HG03521 (cell line): ENCODE results near the gene RAMP3.
"Not testable (repeated sequence)": the region's sequence is repeated elsewhere in the genome, so short reads cannot be mapped to it uniquely, and the experiment has no call there.

Experiments used
- ATAC-seq: cut with Tn5 transposase; IDR thresholded peaks from one replicate; pipeline ENCODE4 v1.9.1; 2021; ENCODE audit warnings: mild to moderate bottlenecking, moderate library complexity; ENCODE audit not compliant: unreplicated experiment

The RAMP3 gene, protein sequence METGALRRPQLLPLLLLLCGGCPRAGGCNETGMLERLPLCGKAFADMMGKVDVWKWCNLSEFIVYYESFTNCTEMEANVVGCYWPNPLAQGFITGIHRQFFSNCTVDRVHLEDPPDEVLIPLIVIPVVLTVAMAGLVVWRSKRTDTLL

DNA sequence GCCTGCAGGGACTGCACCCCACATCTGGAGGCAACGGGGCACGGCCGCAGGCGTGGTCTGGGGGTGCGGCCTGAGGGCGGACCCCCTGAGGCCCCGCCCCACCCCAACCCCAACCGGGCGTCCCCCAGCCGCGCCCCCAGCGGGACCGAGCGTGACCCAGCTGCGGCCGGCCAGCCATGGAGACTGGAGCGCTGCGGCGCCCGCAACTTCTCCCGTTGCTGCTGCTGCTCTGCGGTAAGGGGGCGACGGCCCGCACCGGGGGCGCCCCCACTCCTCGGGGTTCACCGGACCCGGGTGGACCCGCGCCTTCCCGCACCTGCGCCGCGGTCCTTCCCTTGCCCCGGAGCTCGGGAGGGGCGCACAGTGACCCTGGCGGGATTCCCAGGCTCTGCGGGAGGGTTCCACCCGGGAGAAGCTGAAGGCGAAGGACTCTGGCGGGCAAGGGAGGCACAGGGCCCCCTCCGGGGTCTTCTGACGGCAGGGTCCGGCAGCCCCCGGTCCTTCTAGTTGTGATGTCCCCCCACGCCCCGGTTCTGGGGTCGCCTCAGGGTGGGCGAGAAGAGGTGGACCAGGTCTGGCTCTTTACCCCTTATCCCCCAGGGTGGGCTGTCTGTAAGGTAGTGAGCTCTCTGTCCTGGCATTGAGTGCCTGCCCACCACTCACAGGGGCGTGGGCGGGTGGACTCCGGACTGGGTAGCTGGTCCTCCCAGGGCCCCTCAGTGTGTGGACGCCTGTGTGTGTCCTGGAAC is at the start of gene RAMP3:
TSS of gene RAMP3 (plus strand) at position 139 of the 749 bp plus-strand sequence. CDS start at position 177, 38 bp downstream.
- no peak for ATAC-seq

DNA sequence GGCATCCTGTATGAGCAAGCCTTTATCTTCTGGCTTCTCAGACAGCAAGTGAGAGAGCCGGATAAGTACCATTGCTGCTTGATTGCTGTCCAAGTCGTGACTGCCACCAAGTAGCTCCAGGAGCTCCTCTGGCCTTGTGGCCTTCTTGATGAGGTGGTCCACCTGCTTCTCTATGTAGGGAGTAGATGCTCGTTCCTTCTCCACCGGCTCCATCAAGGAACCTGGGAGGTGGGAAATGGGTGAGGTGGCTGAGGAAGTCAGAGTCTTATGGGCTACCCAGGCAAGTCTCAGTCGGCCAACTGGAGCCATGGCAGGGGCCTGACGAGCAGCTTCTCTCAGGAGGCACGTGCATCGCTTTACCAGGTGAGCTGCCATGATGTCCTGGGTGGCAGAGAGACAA is 48.7 kb upstream of the RAMP3 start:
- ATAC-seq: no peak

- ATAC-seq: peak; percentile 93
Observed at GRCh38 chr7:45111298-45112223, 46.0 kb upstream of the RAMP3 start, which contains the start of gene TBRG4. TBRG4 (minus strand) TSS chr7:45111697; CDS start chr7:45109237, 2,460 bp downstream.

DNA sequence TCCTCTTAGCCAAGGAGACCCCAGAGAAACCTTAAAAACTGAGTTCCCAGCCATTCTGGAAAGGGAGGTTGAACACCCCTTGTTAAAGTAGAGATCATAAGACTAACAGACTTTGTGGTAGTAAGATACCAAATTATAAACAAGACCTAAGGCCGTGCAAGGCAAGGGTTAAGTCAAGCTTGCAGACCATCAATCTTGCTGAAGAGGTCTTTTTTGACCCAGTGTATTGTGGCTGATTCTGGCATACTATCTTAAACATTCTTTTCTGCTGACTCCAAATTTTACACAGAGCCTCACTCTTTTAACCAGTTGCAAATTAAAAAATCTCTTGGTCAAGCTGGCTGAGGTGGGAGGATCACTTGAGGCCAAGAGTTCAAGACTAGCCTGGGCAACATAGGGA is 44.9 kb upstream of the RAMP3 start:
- no peak for ATAC-seq

DNA sequence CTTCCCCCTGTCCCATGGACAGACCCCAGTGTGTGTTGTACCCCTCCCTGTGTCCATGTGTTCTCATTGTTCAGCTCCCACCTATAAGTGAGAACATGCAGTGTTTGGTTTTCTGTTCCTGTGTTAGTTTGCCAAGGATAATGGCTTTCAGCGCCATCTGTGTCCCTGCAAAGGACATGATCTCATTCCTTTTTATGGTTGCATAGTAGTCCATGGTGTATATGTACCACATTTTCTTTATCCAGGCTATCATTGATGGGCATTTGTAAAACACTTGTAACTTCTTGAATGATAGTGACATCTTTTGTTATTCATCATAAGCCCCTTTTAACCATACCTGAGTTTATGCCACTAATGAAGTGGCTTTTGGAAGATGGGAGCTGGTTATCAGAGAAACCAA is 43.3 kb upstream of the RAMP3 start:
- not testable (repeated sequence) for ATAC-seq

DNA sequence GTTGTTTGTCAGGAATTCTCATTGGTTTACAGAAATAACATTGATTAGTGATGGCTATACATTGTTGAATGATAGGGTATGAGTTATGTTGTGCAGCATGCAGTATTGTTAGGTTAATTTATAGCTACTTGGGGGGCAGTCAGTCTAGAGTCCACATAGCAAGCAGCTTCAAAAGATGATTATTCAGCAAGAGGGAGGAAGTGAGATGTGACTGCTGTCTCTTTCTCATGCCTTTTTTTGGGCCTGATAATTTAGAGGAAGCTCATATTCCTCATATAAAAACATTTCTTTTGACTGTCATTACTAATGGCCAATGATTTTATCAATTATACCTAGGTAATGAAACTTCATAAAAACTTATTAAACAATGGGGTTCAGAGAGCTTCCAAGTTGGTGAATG is 42.7 kb upstream of the RAMP3 start:
- no peak for ATAC-seq

GRCh38 chr7:45116048-45116447 is 41.5 kb upstream of the RAMP3 start:
- no peak for ATAC-seq

GRCh38 chr7:45117582-45117981 is 40.0 kb upstream of the RAMP3 start:
- no peak for ATAC-seq

GRCh38 chr7:45118292-45118691 is 39.3 kb upstream of the RAMP3 start:
- ATAC-seq: no peak

DNA sequence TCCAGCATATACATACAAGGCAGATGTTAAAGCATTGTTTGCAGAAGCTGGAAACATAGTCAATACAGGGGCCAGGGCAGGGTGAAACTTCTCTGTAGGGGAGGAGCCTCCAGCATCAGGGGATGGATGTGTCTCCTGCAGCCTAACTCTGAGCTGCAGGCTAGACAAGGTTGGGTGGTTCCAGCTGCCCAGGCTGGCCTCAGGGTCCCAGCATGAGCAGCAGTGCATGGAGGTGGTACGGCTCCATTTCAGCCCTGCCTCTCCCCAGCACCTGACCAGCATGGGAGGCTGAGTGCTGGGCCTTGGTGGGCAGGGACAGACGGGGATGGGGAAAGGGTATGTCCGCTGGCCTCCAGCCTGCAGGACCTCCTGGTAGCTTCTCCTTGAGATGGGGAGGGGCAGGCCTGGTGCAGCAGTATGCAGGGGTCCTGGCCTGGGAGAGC is 38.7 kb upstream of the RAMP3 start:
- ATAC-seq: no peak

- ATAC-seq: no peak
Observed at GRCh38 chr7:45119550-45119949, 38.0 kb upstream of the RAMP3 start.

DNA sequence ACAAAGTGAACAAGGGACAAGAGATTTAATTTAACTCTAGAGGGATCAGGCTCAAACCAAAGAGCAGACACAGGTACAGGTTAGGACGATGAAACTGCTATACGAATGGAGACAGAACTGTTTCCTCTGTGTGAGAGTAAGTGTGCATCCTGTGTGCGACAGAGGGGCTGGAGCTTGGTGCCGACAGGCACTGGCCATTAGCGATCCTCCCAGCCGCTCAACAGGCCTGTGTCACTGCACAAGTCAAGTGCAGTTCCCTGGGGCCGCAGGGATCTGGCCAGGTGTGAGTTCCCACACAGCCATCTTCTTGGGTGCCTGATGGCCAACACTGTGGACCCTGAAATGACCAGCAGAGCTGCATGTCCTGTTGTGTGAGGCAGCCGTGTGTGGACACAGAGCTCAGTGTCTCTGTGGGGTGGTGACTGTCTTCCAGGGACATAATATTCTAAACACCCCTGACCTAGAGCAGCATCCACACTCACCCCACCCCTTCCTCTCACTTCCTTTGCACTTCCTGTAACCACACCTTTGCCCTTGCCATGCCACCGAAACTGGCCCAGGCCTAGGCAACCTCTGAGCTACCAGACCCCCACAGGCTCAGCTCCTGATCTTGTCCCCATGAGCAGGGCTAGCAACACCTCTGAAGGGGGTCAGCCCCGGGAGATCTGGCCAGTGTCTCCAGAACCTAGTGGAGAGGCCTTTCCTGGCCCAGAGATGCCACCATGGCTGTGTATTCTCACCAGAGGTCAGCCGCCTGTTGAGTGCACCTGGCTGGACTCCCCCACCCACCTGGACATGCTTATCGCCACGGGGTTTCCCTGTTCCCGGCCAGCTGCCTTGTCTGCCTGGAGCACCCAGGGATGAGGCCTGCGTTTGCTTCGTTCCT is 34.4 kb upstream of the RAMP3 start:
- no peak for ATAC-seq

- ATAC-seq: no peak
Observed at GRCh38 chr7:45123913-45124710, 33.5 kb upstream of the RAMP3 start.

DNA sequence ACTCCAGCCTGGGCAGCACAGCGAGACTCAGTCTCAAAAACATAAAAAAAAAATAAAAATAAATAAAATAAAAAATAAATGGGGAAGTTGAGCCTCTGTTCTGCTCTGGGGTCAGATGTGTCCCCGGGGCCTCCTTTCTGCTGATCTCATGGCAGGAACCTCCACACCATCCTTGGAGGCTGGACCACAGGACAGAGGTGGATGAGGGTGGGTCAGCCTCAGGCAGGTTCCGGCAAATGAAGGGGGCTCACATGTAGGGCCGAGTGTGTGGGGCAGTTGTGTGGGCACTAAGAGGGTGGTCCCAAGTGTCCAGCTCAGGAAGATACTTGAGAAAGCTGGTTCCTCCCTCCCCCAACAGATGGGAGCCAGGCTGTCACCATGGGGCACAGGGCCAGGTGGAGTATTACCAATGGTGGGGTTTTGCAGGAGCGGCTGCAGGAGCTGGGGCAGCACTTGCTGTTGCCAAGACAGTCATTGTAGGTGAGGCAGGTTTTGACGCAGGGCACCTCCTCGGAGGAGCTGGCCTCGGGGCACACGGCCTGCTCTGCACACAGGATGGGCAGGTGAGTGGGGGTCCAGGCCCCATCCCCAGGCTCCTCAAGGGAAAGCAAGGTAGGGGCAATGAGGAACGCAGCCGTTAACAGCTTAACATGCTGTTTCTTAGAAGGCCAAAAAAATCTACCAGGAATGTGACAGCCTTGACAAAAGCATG is 32.2 kb upstream of the RAMP3 start:
- ATAC-seq: no peak

- no peak for ATAC-seq
Observed at GRCh38 chr7:45126201-45126600, 31.4 kb upstream of the RAMP3 start.

DNA sequence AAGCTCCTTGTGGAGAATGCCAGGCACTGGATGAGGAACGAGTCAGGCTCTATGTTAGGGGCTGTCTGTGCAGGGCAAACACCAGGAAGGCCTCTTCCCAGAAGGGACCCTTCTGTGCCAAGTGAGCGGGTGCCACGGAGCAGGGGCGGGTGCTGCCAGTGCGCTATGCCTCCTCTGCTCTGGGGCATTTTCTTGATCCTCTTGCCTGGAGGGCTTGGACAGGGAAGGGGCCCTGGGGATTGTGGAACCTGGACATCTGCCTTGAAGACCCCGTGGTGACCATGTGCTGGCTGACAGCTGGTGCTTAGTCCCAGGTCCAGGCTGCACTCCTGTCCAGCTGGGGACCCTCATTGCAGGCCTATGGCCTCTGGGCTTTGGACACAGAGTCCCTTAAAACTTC is 30.7 kb upstream of the RAMP3 start:
- no peak for ATAC-seq

- no peak for ATAC-seq
Observed at GRCh38 chr7:45129181-45129800, 28.3 kb upstream of the RAMP3 start.

DNA sequence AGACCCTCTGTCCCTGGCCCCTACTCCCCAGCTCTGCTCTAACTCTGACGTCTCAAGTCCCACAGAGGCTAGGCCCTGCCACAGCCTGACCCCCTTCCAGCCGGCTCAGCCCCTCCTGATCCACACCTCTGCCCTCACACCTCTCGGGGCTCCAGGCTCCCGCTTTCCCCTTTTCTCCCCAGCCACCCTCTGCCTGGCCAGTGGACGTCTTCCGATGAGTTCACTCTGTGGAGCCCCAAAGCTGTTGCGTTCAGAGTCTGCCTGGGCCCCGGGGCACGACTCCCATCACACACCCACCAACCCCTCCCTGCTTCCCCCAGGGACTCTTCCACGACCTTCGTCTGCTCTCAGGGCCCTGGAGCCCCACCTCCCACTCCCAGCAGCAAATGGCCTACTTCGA is 27.7 kb upstream of the RAMP3 start:
- no peak for ATAC-seq

DNA sequence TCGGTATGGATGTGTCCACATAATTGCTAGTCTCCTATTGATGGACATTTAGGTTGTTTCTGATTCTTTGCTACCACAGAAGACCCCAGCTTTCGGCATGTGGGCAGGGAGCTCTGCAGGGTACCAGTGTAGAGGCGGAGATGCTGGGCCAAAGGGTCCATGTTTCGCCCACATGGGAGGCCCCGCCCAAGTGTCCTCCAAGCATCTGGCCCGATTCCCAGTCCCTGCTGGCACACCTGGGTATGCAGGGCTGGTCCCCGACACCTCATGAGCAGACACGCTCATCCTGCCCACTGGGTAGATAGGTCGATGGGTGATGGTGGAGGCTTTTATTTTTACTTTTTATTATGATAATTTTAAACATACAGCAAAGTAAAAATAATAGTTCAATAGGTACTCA is 26.7 kb upstream of the RAMP3 start:
- no peak for ATAC-seq
